GM19035 (cell line): ENCODE measurements around the gene IRF9.
A peak's percentile ranks its signal among the peaks of the same experiment; 100 is the strongest.

Experiments used
- ATAC-seq: cut with Tn5 transposase; IDR thresholded peaks from one replicate; pipeline ENCODE4 v1.9.1; 2021; ENCODE audit not compliant: unreplicated experiment

The IRF9 gene

GRCh38 chr14:24146453-24146977 is 14.6 kb upstream of the IRF9 start, which contains the start of gene PSME2:
Gene PSME2 (minus strand): TSS chr14:24146610. CDS start chr14:24146581, 29 bp downstream.
- peak; percentile 61 for ATAC-seq

- ATAC-seq, result peak; percentile 79
These were observed 13.9 kb upstream of the IRF9 start, which contains the start of gene RNF31 for GRCh38 chr14:24146978-24147760. Gene RNF31 (plus strand): TSS chr14:24147498. CDS start chr14:24147699, 201 bp downstream.

GRCh38 chr14:24147761-24148428 is 13.2 kb upstream of the IRF9 start:
- ATAC-seq, result no peak

GRCh38 chr14:24149302-24149969 is 11.6 kb upstream of the IRF9 start:
- ATAC-seq, result no peak

GRCh38 chr14:24150061-24150460 is 11.0 kb upstream of the IRF9 start:
- ATAC-seq, result no peak

GRCh38 chr14:24150567-24150966 is 10.5 kb upstream of the IRF9 start:
- no peak for ATAC-seq

GRCh38 chr14:24150993-24151392 is 10.1 kb upstream of the IRF9 start:
- ATAC-seq, result no peak

- no peak for ATAC-seq
These were observed 9.5 kb upstream of the IRF9 start for GRCh38 chr14:24151404-24152080.

GRCh38 chr14:24155100-24155499 is 6.0 kb upstream of the IRF9 start:
- ATAC-seq, result no peak

- no peak for ATAC-seq
These were observed 4.2 kb upstream of the IRF9 start for GRCh38 chr14:24156840-24157239.

GRCh38 chr14:24157331-24157730 is 3.7 kb upstream of the IRF9 start:
- no peak for ATAC-seq

- no peak for ATAC-seq
These were observed 1.1 kb upstream of the IRF9 start for GRCh38 chr14:24159777-24160498.

- ATAC-seq, result no peak
These were observed 591 bp upstream of the IRF9 start for GRCh38 chr14:24160499-24160849.

GRCh38 chr14:24162093-24162492 is 1.0 kb downstream of the IRF9 start:
- ATAC-seq, result no peak

- no peak for ATAC-seq
These were observed 3.5 kb downstream of the IRF9 start for GRCh38 chr14:24164518-24164991.

- ATAC-seq, result no peak
These were observed 4.7 kb downstream of the IRF9 start for GRCh38 chr14:24165785-24166184.

GRCh38 chr14:24167469-24168114 is 6.5 kb downstream of the IRF9 start:
- ATAC-seq, result no peak

GRCh38 chr14:24171422-24172260 is 10.6 kb downstream of the IRF9 start, which contains the start of gene REC8:
Gene REC8 (plus strand): TSS chr14:24172080. CDS start chr14:24172553, 473 bp downstream.
- ATAC-seq, result peak; percentile 85
